Measurements from ENCODE around the gene SOX1. TPM values are rescaled to one million over a fixed set of nuclear protein-coding genes. Genes with fewer than 3 reads are reported as not detected.
A peak's percentile ranks its signal among the peaks of the same experiment; 100 is the strongest.

The SOX1 gene
- polyA plus RNA-seq, 1 donor from 2014 or later = 13.2 TPM

DNA sequence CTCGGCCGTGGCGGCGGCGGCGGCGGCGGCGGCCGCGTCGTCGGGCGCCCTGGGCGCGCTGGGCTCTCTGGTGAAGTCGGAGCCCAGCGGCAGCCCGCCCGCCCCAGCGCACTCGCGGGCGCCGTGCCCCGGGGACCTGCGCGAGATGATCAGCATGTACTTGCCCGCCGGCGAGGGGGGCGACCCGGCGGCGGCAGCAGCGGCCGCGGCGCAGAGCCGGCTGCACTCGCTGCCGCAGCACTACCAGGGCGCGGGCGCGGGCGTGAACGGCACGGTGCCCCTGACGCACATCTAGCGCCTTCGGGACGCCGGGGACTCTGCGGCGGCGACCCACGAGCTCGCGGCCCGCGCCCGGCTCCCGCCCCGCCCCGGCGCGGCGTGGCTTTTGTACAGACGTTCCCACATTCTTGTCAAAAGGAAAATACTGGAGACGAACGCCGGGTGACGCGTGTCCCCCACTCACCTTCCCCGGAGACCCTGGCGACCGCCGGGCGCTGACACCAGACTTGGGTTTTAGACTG, 1.7 kb downstream of the SOX1 start:
- Histone ChIP-seq H3K36me3 (ENCODE audit: insufficient read depth, low read length) (no peaks in the 10 kb centered on the region), H3K27ac (ENCODE audit: low read length) (peak overlapping the region; percentile 86), H3K4me2 (ENCODE audit: low read length) (peak overlapping the region; percentile 54), H3F3A (ENCODE audit: insufficient read depth, low read length, poor library complexity, severe bottlenecking) (no peaks in the 10 kb centered on the region), H3K9me3 (ENCODE audit: low read length) (no peaks in the 10 kb centered on the region), H3K27me3 (ENCODE audit: insufficient read depth, low read depth, low read length) (peaks cover 19% of the 10 kb centered on the region), H4K20me1 (ENCODE audit: insufficient read depth) (no peaks in the 10 kb centered on the region), H3K79me2 (replicated peaks; ENCODE audit: insufficient read depth, low read length) (peaks cover 74% of the 10 kb centered on the region), H3K9me2 (ENCODE audit: insufficient read depth, low read length) (no peaks in the 10 kb centered on the region), H2AFZ (ENCODE audit: low read depth, low read length) (no peak overlapping the region), H3K9ac (ENCODE audit: low read length) (peak overlapping the region; percentile 89), H3K4me3 (ENCODE audit: low read length) (peak overlapping the region; percentile 76)
- TF ChIP-seq, protein P1, sequence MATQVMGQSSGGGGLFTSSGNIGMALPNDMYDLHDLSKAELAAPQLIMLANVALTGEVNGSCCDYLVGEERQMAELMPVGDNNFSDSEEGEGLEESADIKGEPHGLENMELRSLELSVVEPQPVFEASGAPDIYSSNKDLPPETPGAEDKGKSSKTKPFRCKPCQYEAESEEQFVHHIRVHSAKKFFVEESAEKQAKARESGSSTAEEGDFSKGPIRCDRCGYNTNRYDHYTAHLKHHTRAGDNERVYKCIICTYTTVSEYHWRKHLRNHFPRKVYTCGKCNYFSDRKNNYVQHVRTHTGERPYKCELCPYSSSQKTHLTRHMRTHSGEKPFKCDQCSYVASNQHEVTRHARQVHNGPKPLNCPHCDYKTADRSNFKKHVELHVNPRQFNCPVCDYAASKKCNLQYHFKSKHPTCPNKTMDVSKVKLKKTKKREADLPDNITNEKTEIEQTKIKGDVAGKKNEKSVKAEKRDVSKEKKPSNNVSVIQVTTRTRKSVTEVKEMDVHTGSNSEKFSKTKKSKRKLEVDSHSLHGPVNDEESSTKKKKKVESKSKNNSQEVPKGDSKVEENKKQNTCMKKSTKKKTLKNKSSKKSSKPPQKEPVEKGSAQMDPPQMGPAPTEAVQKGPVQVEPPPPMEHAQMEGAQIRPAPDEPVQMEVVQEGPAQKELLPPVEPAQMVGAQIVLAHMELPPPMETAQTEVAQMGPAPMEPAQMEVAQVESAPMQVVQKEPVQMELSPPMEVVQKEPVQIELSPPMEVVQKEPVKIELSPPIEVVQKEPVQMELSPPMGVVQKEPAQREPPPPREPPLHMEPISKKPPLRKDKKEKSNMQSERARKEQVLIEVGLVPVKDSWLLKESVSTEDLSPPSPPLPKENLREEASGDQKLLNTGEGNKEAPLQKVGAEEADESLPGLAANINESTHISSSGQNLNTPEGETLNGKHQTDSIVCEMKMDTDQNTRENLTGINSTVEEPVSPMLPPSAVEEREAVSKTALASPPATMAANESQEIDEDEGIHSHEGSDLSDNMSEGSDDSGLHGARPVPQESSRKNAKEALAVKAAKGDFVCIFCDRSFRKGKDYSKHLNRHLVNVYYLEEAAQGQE (IDR thresholded peaks at IDR 0.05; ENCODE audit: borderline replicate concordance) = no peak
- TF ChIP-seq EZH2 (IDR thresholded peaks at IDR 0.05; ENCODE audit: borderline replicate concordance, insufficient read depth, low read length, poor library complexity, severe bottlenecking) = no peak
- no peak for TF ChIP-seq MXI1 (conservative IDR thresholded peaks at IDR 0.05; ENCODE audit: poor library complexity, severe bottlenecking)
- no peak for TF ChIP-seq TAF1 (IDR thresholded peaks at IDR 0.05; ENCODE audit: low read depth)
- TF ChIP-seq EP300 (conservative IDR thresholded peaks at IDR 0.05; ENCODE audit: poor library complexity, severe bottlenecking) = no peak
- TF ChIP-seq POLR2AphosphoS5 (IDR thresholded peaks at IDR 0.05) = no peak
- TF ChIP-seq, protein P2, sequence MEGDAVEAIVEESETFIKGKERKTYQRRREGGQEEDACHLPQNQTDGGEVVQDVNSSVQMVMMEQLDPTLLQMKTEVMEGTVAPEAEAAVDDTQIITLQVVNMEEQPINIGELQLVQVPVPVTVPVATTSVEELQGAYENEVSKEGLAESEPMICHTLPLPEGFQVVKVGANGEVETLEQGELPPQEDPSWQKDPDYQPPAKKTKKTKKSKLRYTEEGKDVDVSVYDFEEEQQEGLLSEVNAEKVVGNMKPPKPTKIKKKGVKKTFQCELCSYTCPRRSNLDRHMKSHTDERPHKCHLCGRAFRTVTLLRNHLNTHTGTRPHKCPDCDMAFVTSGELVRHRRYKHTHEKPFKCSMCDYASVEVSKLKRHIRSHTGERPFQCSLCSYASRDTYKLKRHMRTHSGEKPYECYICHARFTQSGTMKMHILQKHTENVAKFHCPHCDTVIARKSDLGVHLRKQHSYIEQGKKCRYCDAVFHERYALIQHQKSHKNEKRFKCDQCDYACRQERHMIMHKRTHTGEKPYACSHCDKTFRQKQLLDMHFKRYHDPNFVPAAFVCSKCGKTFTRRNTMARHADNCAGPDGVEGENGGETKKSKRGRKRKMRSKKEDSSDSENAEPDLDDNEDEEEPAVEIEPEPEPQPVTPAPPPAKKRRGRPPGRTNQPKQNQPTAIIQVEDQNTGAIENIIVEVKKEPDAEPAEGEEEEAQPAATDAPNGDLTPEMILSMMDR (IDR thresholded peaks at IDR 0.05; ENCODE audit: poor library complexity, severe bottlenecking) = no peak
- TF ChIP-seq RAD21 (conservative IDR thresholded peaks at IDR 0.05) = no peak
- TF ChIP-seq SMC3 (conservative IDR thresholded peaks at IDR 0.05; ENCODE audit: poor library complexity) = peak; percentile 12

DNA sequence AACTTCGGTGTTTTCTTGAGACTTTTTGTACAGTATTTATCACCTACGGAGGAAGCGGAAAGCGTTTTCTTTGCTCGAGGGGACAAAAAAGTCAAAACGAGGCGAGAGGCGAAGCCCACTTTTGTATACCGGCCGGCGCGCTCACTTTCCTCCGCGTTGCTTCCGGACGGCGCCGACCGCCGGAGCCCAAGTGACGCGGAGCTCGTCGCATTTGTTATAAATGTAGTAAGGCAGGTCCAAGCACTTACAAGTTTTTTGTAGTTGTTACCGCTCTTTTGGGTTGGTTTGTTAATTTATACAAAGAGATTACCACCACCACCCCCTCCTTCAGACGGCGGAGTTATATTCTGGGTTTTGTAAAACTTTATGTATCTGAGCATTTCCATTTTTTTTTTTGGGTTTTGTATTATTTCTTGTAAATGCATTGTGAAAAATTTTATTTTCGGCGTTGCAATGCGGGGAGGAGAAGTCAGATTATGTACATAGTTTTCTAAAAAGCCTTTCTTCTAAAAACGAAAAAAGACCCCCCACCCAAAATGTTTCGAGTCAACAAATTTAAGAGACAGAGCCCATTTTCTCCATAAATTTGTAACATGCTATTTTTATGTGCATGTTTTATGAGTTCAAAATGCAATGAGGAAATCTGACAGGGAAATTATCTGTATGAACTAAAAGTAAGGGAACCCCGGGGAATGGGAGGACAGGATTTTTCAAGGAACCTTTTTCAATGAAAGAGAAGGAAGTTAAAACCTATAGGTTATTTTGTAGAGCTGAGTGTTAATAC, 2.3 kb downstream of the SOX1 start:
- H3K4me2 ChIP-seq (ENCODE audit: low read length) = peak overlapping the region; percentile 54
- no peaks in the 10 kb centered on the region for H4K20me1 ChIP-seq (ENCODE audit: insufficient read depth)
- H3K9me2 ChIP-seq (ENCODE audit: insufficient read depth, low read length) = no peaks in the 10 kb centered on the region
- no peaks in the 10 kb centered on the region for H3F3A ChIP-seq (ENCODE audit: insufficient read depth, low read length, poor library complexity, severe bottlenecking)
- TF ChIP-seq MXI1 (conservative IDR thresholded peaks at IDR 0.05; ENCODE audit: poor library complexity, severe bottlenecking) (no peak), TAF1 (IDR thresholded peaks at IDR 0.05; ENCODE audit: low read depth) (no peak), EP300 (conservative IDR thresholded peaks at IDR 0.05; ENCODE audit: poor library complexity, severe bottlenecking) (no peak), POLR2AphosphoS5 (IDR thresholded peaks at IDR 0.05) (no peak), RAD21 (conservative IDR thresholded peaks at IDR 0.05) (no peak), EZH2 (IDR thresholded peaks at IDR 0.05; ENCODE audit: borderline replicate concordance, insufficient read depth, low read length, poor library complexity, severe bottlenecking) (no peak)
- TF ChIP-seq, protein P2 (IDR thresholded peaks at IDR 0.05; ENCODE audit: poor library complexity, severe bottlenecking) = no peak
- H3K27ac ChIP-seq (ENCODE audit: low read length) = peak overlapping the region; percentile 86
- peaks cover 15% of the 10 kb centered on the region for H3K27me3 ChIP-seq (ENCODE audit: insufficient read depth, low read depth, low read length)
- H3K9ac ChIP-seq (ENCODE audit: low read length) = peak overlapping the region; percentile 89
- H3K4me3 ChIP-seq (ENCODE audit: low read length) = peak overlapping the region; percentile 76
- H3K36me3 ChIP-seq (ENCODE audit: insufficient read depth, low read length) = no peaks in the 10 kb centered on the region
- no peak overlapping the region for H2AFZ ChIP-seq (ENCODE audit: low read depth, low read length)
- H3K9me3 ChIP-seq (ENCODE audit: low read length) = no peaks in the 10 kb centered on the region
- peaks cover 74% of the 10 kb centered on the region for H3K79me2 ChIP-seq (replicated peaks; ENCODE audit: insufficient read depth, low read length)
